HT-29 (cell line): ENCODE measurements around the gene CD274. TPM values are rescaled to one million over a fixed set of nuclear protein-coding genes. Genes with fewer than 3 reads are reported as not detected.
"Not testable (repeated sequence)": the region's sequence is repeated elsewhere in the genome, so short reads cannot be mapped to it uniquely, and the experiment has no call there.

Source experiments
- DNase-seq: peaks from one replicate; pipeline ENCODE4 v3.0.0-alpha.2; 2015; ENCODE audit warnings: low spot score
- total RNA-seq: library from RNA; depleted of rRNA; stranded (reverse); fragments of >200 nt; shearing (Covaris generic); gene quantifications from 2 replicates; pipeline ENCODE4 v1.2.3, GENCODE V29; 2014

CD274 gene
- total RNA-seq, 1 experiment from 2014 or later = 0.33 TPM

- DNase-seq = not testable (repeated sequence)
These were observed 14.5 kb downstream of the CD274 start for GRCh38 chr9:5464831-5465330.

GRCh38 chr9:5466005-5466404, 15.7 kb downstream of the CD274 start:
- no peak for DNase-seq

- DNase-seq = no peak
These were observed 16.4 kb downstream of the CD274 start for GRCh38 chr9:5466766-5467165.

- DNase-seq = no peak
These were observed 18.5 kb downstream of the CD274 start for GRCh38 chr9:5468850-5469249.

- DNase-seq = no peak
These were observed 19.8 kb downstream of the CD274 start for GRCh38 chr9:5470122-5470521.

GRCh38 chr9:5470816-5471215, 20.5 kb downstream of the CD274 start:
- DNase-seq = no peak

- DNase-seq = not testable (repeated sequence)
These were observed 25.3 kb downstream of the CD274 start for GRCh38 chr9:5475611-5476010.

- DNase-seq = no peak
These were observed 27.9 kb downstream of the CD274 start for GRCh38 chr9:5478206-5478605.

- no peak for DNase-seq
These were observed 29.8 kb downstream of the CD274 start for GRCh38 chr9:5479994-5480694.

- no peak for DNase-seq
These were observed 30.6 kb downstream of the CD274 start for GRCh38 chr9:5480919-5481318.

GRCh38 chr9:5481322-5482040, 31.1 kb downstream of the CD274 start:
- no peak for DNase-seq

GRCh38 chr9:5482194-5482593, 31.9 kb downstream of the CD274 start:
- no peak for DNase-seq

GRCh38 chr9:5483306-5483705, 33.0 kb downstream of the CD274 start:
- DNase-seq = no peak

- DNase-seq = no peak
These were observed 35.2 kb downstream of the CD274 start for GRCh38 chr9:5485378-5486085.

GRCh38 chr9:5486988-5487387, 36.6 kb downstream of the CD274 start:
- DNase-seq = no peak

- no peak for DNase-seq
These were observed 38.1 kb downstream of the CD274 start for GRCh38 chr9:5488221-5489008.

GRCh38 chr9:5489630-5490490, 39.5 kb downstream of the CD274 start:
- DNase-seq = no peak

- no peak for DNase-seq
These were observed 42.8 kb downstream of the CD274 start for GRCh38 chr9:5492965-5493678.

GRCh38 chr9:5493679-5494511, 43.6 kb downstream of the CD274 start:
- DNase-seq = no peak
